Activated T-helper 1 cell treated with anti-CD3 and anti-CD28 coated beads, Interleukin-12 subunit alpha, Interleukin-12 subunit beta, Interleukin-2, Interleukin-4 antibody, amounts not matched to agents 30 ng/mL and 10 ng/mL and 1 ng/mL, durations not matched to agents 14 hours and 24 hours and 36 hours (primary cell): ENCODE measurements around the gene ADCY10. TPM values are rescaled to one million over a fixed set of nuclear protein-coding genes. Genes with fewer than 3 reads are reported as not detected.
"Not testable (repeated sequence)": the region's sequence is repeated elsewhere in the genome, so short reads cannot be mapped to it uniquely, and the experiment has no call there.

ENCODE experiments used
- DNase-seq: peaks from one replicate; pipeline ENCODE4 v3.0.0; 2021; ENCODE audit warnings: low spot score
- H3K27ac Mint-ChIP-seq: one replicate; pipeline ENCODE4 v1.8.0; 2021; ENCODE audit warnings: mild to moderate bottlenecking, mixed read lengths
- H3K27me3 Mint-ChIP-seq: one replicate; pipeline ENCODE4 v1.8.0; 2022; ENCODE audit warnings: mild to moderate bottlenecking, moderate library complexity, mixed read lengths; ENCODE audit not compliant: insufficient read depth
- H3K36me3 Mint-ChIP-seq: one replicate; pipeline ENCODE4 v1.8.0; 2021; ENCODE audit warnings: low read depth, mixed read lengths
- H3K4me1 Mint-ChIP-seq: one replicate; pipeline ENCODE4 v1.8.0; 2021; ENCODE audit warnings: low read depth, mixed read lengths
- H3K4me3 Mint-ChIP-seq: one replicate; pipeline ENCODE4 v1.8.0; 2021; ENCODE audit warnings: mild to moderate bottlenecking, moderate library complexity, mixed read lengths
- H3K9me3 Mint-ChIP-seq: one replicate; pipeline ENCODE4 v1.8.0; 2021; ENCODE audit warnings: mixed read lengths
- intact Hi-C: fragments of 100-400 bp; cut with micrococcal nuclease; formaldehyde crosslinking; loops from one replicate; pipeline ENCODE4 v1.15.1; 2024
- total RNA-seq: library from RNA; stranded (reverse); gene quantifications from 2 replicates; pipeline ENCODE4 v1.2.3, GENCODE V29; 2022

Gene ADCY10
- total RNA-seq, 1 donor from 2014 or later = not detected

DNA sequence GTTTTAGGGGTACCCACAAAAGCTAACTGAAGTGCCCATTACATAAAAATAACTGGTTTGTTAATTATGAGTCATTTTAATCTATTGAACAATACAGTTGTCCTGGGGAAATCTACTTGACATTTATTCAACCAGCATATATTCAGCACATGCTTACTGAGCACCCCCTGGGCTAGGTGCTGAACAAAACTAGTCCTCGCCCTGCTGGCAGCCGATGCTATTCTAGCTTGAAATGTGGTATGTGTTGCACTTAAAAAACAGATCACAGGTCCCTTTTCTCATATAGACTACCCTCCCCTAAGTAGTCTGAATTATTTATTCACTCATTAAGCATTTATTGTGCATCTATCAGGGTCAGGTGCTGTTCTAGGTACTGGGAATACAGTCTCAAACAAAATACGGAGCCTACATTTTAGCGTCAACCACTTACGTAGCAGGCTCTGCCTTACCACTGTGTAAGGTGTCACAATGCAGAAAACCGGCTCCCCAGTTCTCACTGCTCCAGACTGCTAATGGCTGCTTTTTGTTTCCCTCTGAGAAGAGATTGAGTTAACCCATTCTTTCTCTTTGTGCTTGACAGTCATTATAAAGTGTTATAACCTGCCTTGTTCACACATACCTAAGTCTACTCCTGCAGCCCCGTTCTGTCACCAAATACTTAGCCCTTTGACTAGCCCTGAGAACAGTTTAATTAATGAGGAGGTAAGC, 57.1 kb downstream of the ADCY10 start:
- no peaks in the 10 kb centered on the region for H3K9me3 Mint-ChIP-seq
- no peaks in the 10 kb centered on the region for H3K36me3 Mint-ChIP-seq
- H3K27ac Mint-ChIP-seq = no peak overlapping the region
- intact Hi-C loops = no loop called here
- H3K4me1 Mint-ChIP-seq = no peaks in the 10 kb centered on the region
- H3K27me3 Mint-ChIP-seq = peaks cover 6% of the 10 kb centered on the region
- DNase-seq = no peak
- H3K4me3 Mint-ChIP-seq = no peak overlapping the region

DNA sequence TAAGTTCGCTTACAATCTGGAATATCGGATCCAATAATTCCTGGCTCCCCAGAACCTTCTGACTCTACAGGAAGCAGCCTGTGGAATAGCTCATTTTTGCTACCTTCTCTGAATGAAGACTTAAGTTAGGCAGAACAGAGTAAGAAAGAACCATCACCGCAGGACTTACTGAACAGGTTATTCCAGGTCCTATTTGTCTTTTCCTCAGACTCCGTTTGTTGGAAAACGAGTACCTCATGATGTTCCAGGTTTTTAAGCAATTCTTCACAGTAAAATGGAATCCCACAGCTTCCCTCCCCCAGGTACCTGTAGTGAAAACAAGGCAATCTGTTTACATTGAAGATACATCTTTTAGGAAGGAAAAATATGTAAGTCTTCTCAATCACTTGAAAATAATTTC, 59.8 kb downstream of the ADCY10 start:
- Mint-ChIP-seq H3K9me3 (no peaks in the 10 kb centered on the region), H3K36me3 (no peaks in the 10 kb centered on the region), H3K27me3 (peaks cover 6% of the 10 kb centered on the region), H3K27ac (no peak overlapping the region), H3K4me3 (no peak overlapping the region), H3K4me1 (no peaks in the 10 kb centered on the region)
- DNase-seq = no peak
- intact Hi-C loops = no loop called here

DNA sequence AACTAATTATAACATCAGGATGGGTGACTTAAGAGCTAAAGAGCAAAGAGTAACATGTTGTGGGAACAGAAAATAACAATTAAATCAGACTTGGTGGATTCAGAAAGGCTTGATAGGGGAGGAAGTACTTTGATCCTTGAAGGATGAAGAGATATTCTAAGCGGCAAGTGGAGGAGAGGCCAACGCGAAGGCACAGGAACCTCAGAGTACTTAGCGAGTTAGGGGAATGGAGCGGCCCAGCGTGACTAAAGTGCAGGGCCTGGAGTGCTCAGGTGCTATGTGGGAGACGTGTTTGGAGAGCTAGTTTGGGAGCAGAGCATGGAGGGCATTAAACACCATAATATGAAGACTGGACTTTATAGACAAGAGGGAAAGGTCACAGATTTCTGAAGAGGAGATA, 64.3 kb downstream of the ADCY10 start:
- peaks cover 6% of the 10 kb centered on the region for H3K27me3 Mint-ChIP-seq
- H3K4me1 Mint-ChIP-seq = no peaks in the 10 kb centered on the region

DNA sequence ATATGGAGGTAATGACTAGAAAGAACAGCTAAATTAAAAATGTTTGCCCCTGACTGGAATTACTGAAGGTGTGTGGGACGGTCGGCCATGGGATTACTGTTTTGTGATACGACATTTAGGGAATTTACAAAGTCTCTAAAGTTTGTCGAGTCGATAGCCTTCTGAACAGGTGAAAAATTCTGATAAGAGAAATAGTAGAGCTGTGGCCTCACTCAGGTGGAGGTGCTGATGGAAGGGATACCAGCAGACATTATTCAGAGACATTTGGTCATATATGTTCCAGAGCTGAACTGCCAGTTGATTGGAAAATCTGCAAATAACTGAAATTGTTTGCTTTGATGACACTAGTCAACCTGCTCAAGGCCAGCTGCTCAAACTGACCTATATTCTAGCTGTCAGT, 71.1 kb downstream of the ADCY10 start:
- no peaks in the 10 kb centered on the region for H3K9me3 Mint-ChIP-seq
- no peak overlapping the region for H3K27ac Mint-ChIP-seq

More for the DNA sequence above, 64.3 kb downstream of the ADCY10 start:
- Mint-ChIP-seq H3K36me3 (no peaks in the 10 kb centered on the region), H3K9me3 (no peaks in the 10 kb centered on the region), H3K4me3 (no peak overlapping the region), H3K27ac (no peak overlapping the region)
- DNase-seq = no peak
- intact Hi-C loops = no loop called here

DNA sequence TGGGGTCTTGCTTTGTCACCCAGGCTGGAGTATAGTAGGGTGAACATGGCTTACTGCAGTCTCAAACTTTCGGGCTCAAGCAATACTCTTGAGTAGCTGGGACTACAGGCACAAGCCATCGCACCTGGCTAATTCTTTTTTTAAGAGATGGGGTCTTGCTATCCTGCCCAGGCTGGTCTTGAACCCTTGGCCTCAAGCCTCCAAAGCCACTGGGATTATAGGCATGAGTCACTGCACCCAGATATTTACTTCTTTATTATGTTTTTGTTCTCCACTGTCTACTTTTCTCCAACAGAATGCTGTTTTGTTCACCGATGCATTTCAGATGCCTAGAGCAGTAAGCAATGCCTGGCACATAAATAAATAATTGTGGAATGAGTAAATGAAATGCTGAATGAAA, 72.4 kb downstream of the ADCY10 start:
- H3K27ac Mint-ChIP-seq = no peak overlapping the region
- no peaks in the 10 kb centered on the region for H3K9me3 Mint-ChIP-seq
- DNase-seq = no peak
- intact Hi-C loops = no loop called here
- no peaks in the 10 kb centered on the region for H3K36me3 Mint-ChIP-seq
- H3K27me3 Mint-ChIP-seq = peaks cover 2% of the 10 kb centered on the region
- H3K4me3 Mint-ChIP-seq = no peak overlapping the region
- no peaks in the 10 kb centered on the region for H3K4me1 Mint-ChIP-seq

More for the DNA sequence above, 71.1 kb downstream of the ADCY10 start:
- H3K36me3 Mint-ChIP-seq = no peaks in the 10 kb centered on the region
- intact Hi-C loops = no loop called here
- no peak for DNase-seq
- no peak overlapping the region for H3K4me3 Mint-ChIP-seq
- no peaks in the 10 kb centered on the region for H3K4me1 Mint-ChIP-seq
- H3K27me3 Mint-ChIP-seq = peaks cover 2% of the 10 kb centered on the region

DNA sequence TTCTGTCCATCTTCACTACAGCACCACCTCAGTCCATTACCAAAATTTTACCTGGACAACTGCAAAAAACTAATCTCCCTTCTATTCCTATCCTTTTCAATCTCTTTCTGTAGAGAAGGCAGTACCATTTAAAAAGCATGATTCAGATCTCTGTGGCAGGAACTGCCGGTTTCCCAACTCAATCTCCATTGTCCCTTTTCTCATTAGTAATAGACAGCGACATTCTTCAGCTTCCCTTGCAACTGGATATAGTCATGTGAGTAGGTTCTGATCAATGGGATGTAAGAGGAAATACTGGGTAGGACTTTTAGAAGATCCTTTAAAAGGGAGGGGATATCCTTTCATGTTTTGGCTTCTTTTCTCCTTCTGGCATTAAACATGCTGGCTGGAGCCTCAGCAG, 74.9 kb downstream of the ADCY10 start:
- intact Hi-C loops = no loop called here
- Mint-ChIP-seq H3K36me3 (no peaks in the 10 kb centered on the region), H3K27ac (no peak overlapping the region), H3K27me3 (peaks cover 2% of the 10 kb centered on the region), H3K4me1 (no peaks in the 10 kb centered on the region), H3K4me3 (no peak overlapping the region), H3K9me3 (no peaks in the 10 kb centered on the region)
- no peak for DNase-seq

DNA sequence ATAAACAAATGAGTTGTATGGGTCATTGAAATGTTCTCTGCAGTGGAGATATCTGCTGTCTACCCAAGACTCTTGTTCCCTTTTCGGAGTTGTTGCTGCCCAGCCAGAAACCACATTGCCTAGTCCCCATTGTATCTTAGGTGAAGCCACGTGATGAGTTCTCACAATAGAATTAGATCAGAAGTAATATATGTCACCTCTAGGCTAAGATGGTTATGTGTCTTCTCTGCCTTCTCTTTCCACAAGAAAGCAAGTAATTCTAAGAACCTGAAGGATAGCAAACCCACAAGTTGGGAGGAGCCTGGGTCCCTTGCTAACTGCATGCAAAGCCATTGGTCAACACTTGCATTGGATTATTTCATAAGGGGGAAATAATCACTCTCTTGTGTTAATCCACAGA, 76.6 kb downstream of the ADCY10 start:
- no peaks in the 10 kb centered on the region for H3K36me3 Mint-ChIP-seq
- no peaks in the 10 kb centered on the region for H3K4me1 Mint-ChIP-seq
- no peak for DNase-seq
- H3K4me3 Mint-ChIP-seq = no peak overlapping the region
- no peaks in the 10 kb centered on the region for H3K9me3 Mint-ChIP-seq
- no peak overlapping the region for H3K27ac Mint-ChIP-seq
- H3K27me3 Mint-ChIP-seq = peaks cover 5% of the 10 kb centered on the region
- intact Hi-C loops = no loop called here

DNA sequence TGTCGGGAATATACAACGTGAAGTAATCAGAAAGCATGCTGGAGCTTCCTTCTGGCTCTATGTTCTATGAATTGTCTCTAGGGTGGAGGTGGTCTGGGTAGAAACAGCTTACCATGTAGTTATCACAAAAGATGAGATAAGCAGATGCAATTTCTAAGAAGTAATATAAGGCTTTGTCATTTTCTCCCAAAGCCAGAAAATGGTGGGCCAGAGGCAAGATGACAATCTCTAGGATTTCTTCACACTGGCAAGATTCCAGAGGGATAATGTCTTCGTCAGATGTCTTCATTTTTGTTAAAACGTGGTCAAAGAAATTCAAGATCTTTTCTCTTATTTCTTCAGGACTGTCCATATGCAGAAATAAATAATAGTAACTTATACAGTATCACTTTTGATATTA, 77.7 kb downstream of the ADCY10 start:
- no peak overlapping the region for H3K27ac Mint-ChIP-seq
- H3K27me3 Mint-ChIP-seq = peaks cover 5% of the 10 kb centered on the region
- intact Hi-C loops = no loop called here
- no peak overlapping the region for H3K4me3 Mint-ChIP-seq
- H3K4me1 Mint-ChIP-seq = no peaks in the 10 kb centered on the region
- DNase-seq = no peak
- no peaks in the 10 kb centered on the region for H3K36me3 Mint-ChIP-seq
- no peaks in the 10 kb centered on the region for H3K9me3 Mint-ChIP-seq

DNA sequence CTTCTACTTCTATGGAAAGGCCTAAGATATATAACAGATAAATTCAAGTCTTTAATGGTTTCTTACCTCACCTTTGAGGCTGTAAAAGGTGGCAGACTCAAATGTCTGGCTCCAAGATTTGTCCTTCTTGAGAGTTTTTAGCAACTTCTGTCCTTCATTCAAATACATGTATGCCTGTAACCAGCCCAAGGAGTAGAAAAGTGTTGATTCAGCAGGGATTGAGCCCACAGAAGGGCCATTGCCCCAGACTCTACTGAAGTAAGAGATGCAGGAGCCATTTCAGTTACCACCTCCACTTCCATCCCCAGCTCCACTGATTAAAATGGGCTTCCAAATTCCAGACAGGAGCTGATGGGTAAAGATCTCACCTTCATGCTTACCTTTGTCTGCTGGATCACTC, 80.0 kb downstream of the ADCY10 start:
- Mint-ChIP-seq H3K27me3 (peaks cover 3% of the 10 kb centered on the region), H3K4me1 (no peaks in the 10 kb centered on the region), H3K9me3 (no peaks in the 10 kb centered on the region), H3K36me3 (no peaks in the 10 kb centered on the region), H3K4me3 (no peak overlapping the region), H3K27ac (no peak overlapping the region)
- no peak for DNase-seq
- intact Hi-C loops = no loop called here

DNA sequence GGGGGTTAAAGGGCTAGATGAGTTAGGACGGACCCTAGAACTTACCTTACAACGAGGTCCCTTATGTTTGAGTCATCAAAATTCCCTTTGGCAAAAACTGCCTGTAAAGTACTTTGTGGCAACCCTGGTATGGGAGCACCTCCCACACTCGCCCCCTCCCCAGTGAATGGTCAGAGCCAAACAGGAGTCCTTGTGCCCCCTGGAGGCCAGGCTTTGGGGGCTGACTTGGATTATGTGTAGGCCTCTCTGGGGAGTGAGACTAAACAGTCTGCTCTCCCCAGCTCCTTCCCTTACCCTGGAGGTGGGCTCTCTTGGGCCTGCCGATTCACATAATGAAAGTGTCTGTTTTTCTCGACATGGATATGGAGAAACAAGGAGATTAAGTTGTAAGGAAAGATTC, 81.2 kb downstream of the ADCY10 start:
- peaks cover 3% of the 10 kb centered on the region for H3K27me3 Mint-ChIP-seq
- DNase-seq = no peak
- intact Hi-C loops = no loop called here
- no peak overlapping the region for H3K4me3 Mint-ChIP-seq
- H3K9me3 Mint-ChIP-seq = no peaks in the 10 kb centered on the region
- no peaks in the 10 kb centered on the region for H3K36me3 Mint-ChIP-seq
- no peaks in the 10 kb centered on the region for H3K4me1 Mint-ChIP-seq
- H3K27ac Mint-ChIP-seq = no peak overlapping the region

DNA sequence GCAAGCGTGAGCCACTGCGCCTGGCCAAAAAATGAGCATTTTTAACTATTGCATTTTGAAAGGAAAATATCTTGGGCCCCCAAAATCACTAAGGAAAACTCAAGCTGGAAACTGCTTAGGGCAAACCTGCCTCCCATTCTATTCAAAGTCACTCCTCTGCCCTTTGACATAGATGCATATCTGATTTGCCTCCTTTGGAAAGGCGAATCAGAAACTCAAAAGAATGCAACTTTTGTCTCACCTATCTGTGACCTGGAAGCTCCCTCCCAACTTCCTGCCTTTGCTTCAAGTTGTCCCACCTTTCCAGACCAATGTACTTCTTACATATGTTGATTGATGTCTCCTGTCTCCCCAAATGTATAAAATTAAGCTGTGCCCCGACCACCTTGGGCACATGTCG, 83.3 kb downstream of the ADCY10 start:
- H3K27ac Mint-ChIP-seq, H3K36me3 Mint-ChIP-seq, H3K27me3 Mint-ChIP-seq, H3K4me1 Mint-ChIP-seq, H3K9me3 Mint-ChIP-seq, DNase-seq, intact Hi-C loops, H3K4me3 Mint-ChIP-seq: not testable (repeated sequence)

DNA sequence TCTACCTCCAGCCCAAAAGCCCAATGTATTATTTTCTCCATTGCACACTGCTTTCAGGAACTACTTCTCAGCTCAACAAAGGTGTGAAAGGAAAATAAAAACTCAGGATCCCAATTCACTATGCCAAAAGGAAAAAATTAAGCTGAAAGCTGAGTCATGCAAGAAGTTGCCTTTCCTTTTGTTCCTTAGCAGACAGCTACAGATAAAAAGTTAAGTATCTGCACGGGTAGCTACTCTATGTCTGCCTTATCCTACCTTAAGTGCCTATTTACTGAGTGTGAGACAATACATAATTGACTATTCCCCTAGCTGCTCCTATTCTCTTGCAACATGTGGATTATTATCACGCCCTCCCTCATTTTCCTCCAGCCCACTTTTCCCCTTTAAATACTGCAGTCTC, 84.1 kb downstream of the ADCY10 start:
- H3K4me1 Mint-ChIP-seq = no peaks in the 10 kb centered on the region
- no peak overlapping the region for H3K4me3 Mint-ChIP-seq
- no peak overlapping the region for H3K27ac Mint-ChIP-seq
- no peak for DNase-seq
- no peaks in the 10 kb centered on the region for H3K9me3 Mint-ChIP-seq
- peaks cover 5% of the 10 kb centered on the region for H3K27me3 Mint-ChIP-seq
- intact Hi-C loops = no loop called here
- H3K36me3 Mint-ChIP-seq = no peaks in the 10 kb centered on the region

DNA sequence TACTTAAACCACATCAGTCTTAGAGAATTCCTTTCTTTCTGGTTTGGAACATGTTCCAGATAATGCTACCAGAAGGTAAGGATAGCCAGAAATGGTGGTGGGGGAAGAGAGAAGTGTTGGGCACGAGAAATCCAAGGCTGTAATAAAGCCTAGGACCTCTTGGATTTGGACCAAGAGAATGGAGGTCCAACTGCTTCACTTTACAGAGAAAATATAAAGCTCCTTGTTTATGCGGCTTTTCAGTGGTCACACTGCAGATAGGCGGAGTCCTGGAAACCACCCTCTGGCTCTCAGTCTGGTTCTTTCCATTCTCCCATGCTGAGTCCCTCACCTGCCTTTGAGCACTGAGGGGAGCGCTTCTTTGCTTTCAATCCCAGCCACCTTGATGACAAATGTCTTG, 87.8 kb downstream of the ADCY10 start:
- intact Hi-C loops = no loop called here
- no peak overlapping the region for H3K27ac Mint-ChIP-seq
- peaks cover 2% of the 10 kb centered on the region for H3K27me3 Mint-ChIP-seq
- no peaks in the 10 kb centered on the region for H3K36me3 Mint-ChIP-seq
- DNase-seq = no peak
- no peak overlapping the region for H3K4me3 Mint-ChIP-seq
- no peaks in the 10 kb centered on the region for H3K4me1 Mint-ChIP-seq
- H3K9me3 Mint-ChIP-seq = no peaks in the 10 kb centered on the region
